Activated naive CD8-positive, alpha-beta T cell treated with anti-CD3 and anti-CD28 coated beads, Interleukin-2, amount 50 U/mL, for 24 hours (primary cell): Measurements from ENCODE around the gene SPDYE18.
"Not testable (repeated sequence)": the region's sequence is repeated elsewhere in the genome, so short reads cannot be mapped to it uniquely, and the experiment has no call there.

Source experiments
- ATAC-seq: fragments of 150-1000 bp; cut with Tn5 transposase; one replicate; pipeline ENCODE4 v1.10.0; 2021
- DNase-seq: peaks from one replicate; pipeline ENCODE4 v3.0.0; 2021
- H3K27ac Mint-ChIP-seq: one replicate; pipeline ENCODE4 v1.8.0; 2021; ENCODE audit warnings: mild to moderate bottlenecking, mixed read lengths
- H3K27me3 Mint-ChIP-seq: one replicate; pipeline ENCODE4 v1.8.0; 2021; ENCODE audit warnings: mixed read lengths
- H3K36me3 Mint-ChIP-seq: one replicate; pipeline ENCODE4 v1.8.0; 2021; ENCODE audit warnings: low read depth, mixed read lengths
- H3K4me1 Mint-ChIP-seq: one replicate; pipeline ENCODE4 v1.8.0; 2021; ENCODE audit warnings: mixed read lengths
- H3K4me3 Mint-ChIP-seq: one replicate; pipeline ENCODE4 v1.8.0; 2021; ENCODE audit warnings: mild to moderate bottlenecking, moderate library complexity, mixed read lengths
- H3K9me3 Mint-ChIP-seq: one replicate; pipeline ENCODE4 v1.8.0; 2021; ENCODE audit warnings: mixed read lengths

The SPDYE18 gene

GRCh38 chr7:77065869-77066268 lies 3.5 kb upstream of the SPDYE18 start:
- not testable (repeated sequence) for H3K36me3 Mint-ChIP-seq, H3K27me3 Mint-ChIP-seq, H3K27ac Mint-ChIP-seq, DNase-seq, ATAC-seq, H3K9me3 Mint-ChIP-seq, H3K4me3 Mint-ChIP-seq
- H3K4me1 Mint-ChIP-seq, result peaks cover 10% of the 10 kb centered on the region

- H3K27ac Mint-ChIP-seq, H3K4me1 Mint-ChIP-seq, H3K4me3 Mint-ChIP-seq, H3K27me3 Mint-ChIP-seq, DNase-seq, ATAC-seq, H3K9me3 Mint-ChIP-seq, H3K36me3 Mint-ChIP-seq: not testable (repeated sequence)
Measured at GRCh38 chr7:77063732-77064131, 1.4 kb upstream of the SPDYE18 start.

- ATAC-seq, H3K27ac Mint-ChIP-seq, H3K4me1 Mint-ChIP-seq, H3K36me3 Mint-ChIP-seq, H3K27me3 Mint-ChIP-seq, DNase-seq, H3K9me3 Mint-ChIP-seq, H3K4me3 Mint-ChIP-seq: not testable (repeated sequence)
Measured at GRCh38 chr7:77032261-77032660, 30.1 kb downstream of the SPDYE18 start, which contains the start of gene SPDYE17. Gene SPDYE17, minus strand, starts transcription at chr7:77032361. Its CDS starts 1,791 bp downstream, at chr7:77030570.

GRCh38 chr7:77026349-77026748 lies 36.0 kb downstream of the SPDYE18 start:
- not testable (repeated sequence) for DNase-seq, ATAC-seq, H3K4me1 Mint-ChIP-seq, H3K9me3 Mint-ChIP-seq, H3K27ac Mint-ChIP-seq, H3K36me3 Mint-ChIP-seq, H3K4me3 Mint-ChIP-seq, H3K27me3 Mint-ChIP-seq

GRCh38 chr7:77010074-77010680 lies 52.2 kb downstream of the SPDYE18 start:
- not testable (repeated sequence) for H3K4me1 Mint-ChIP-seq, H3K9me3 Mint-ChIP-seq

GRCh38 chr7:77008000-77008399 lies 54.4 kb downstream of the SPDYE18 start:
- ATAC-seq, H3K27ac Mint-ChIP-seq, H3K4me3 Mint-ChIP-seq, H3K9me3 Mint-ChIP-seq, H3K27me3 Mint-ChIP-seq, H3K36me3 Mint-ChIP-seq, DNase-seq, H3K4me1 Mint-ChIP-seq: not testable (repeated sequence)

More at GRCh38 chr7:77010074-77010680, 52.2 kb downstream of the SPDYE18 start:
- ATAC-seq, H3K27me3 Mint-ChIP-seq, H3K27ac Mint-ChIP-seq, DNase-seq, H3K36me3 Mint-ChIP-seq, H3K4me3 Mint-ChIP-seq: not testable (repeated sequence)

- H3K9me3 Mint-ChIP-seq, H3K36me3 Mint-ChIP-seq, H3K27ac Mint-ChIP-seq, DNase-seq, H3K4me3 Mint-ChIP-seq, H3K27me3 Mint-ChIP-seq, H3K4me1 Mint-ChIP-seq: not testable (repeated sequence)
- ATAC-seq, result peak; percentile 15
Measured at GRCh38 chr7:77006127-77007110, 55.9 kb downstream of the SPDYE18 start.

GRCh38 chr7:77005461-77006057 lies 56.8 kb downstream of the SPDYE18 start:
- ATAC-seq, H3K27ac Mint-ChIP-seq, H3K36me3 Mint-ChIP-seq, H3K4me1 Mint-ChIP-seq, DNase-seq, H3K4me3 Mint-ChIP-seq, H3K27me3 Mint-ChIP-seq, H3K9me3 Mint-ChIP-seq: not testable (repeated sequence)

GRCh38 chr7:77004151-77004550 lies 58.2 kb downstream of the SPDYE18 start:
- not testable (repeated sequence) for H3K9me3 Mint-ChIP-seq, H3K27ac Mint-ChIP-seq, DNase-seq, H3K4me3 Mint-ChIP-seq, H3K27me3 Mint-ChIP-seq, H3K4me1 Mint-ChIP-seq, ATAC-seq, H3K36me3 Mint-ChIP-seq

- not testable (repeated sequence) for H3K4me1 Mint-ChIP-seq, H3K36me3 Mint-ChIP-seq, DNase-seq, H3K27me3 Mint-ChIP-seq, H3K9me3 Mint-ChIP-seq, H3K27ac Mint-ChIP-seq, ATAC-seq, H3K4me3 Mint-ChIP-seq
Measured at GRCh38 chr7:77003241-77003640, 59.1 kb downstream of the SPDYE18 start.

GRCh38 chr7:77002678-77003233 lies 59.6 kb downstream of the SPDYE18 start:
- H3K9me3 Mint-ChIP-seq, H3K27ac Mint-ChIP-seq, H3K36me3 Mint-ChIP-seq, DNase-seq, H3K27me3 Mint-ChIP-seq, H3K4me3 Mint-ChIP-seq, ATAC-seq, H3K4me1 Mint-ChIP-seq: not testable (repeated sequence)

- not testable (repeated sequence) for DNase-seq, H3K36me3 Mint-ChIP-seq, H3K4me1 Mint-ChIP-seq, ATAC-seq, H3K27ac Mint-ChIP-seq, H3K9me3 Mint-ChIP-seq, H3K4me3 Mint-ChIP-seq, H3K27me3 Mint-ChIP-seq
Measured at GRCh38 chr7:77002104-77002503, 60.3 kb downstream of the SPDYE18 start.
